Neutrophil (primary cell): ENCODE data around the gene DDRGK1.

Experiments used
- H3K27ac ChIP-seq: fragments of 200-600 bp; sonication (generic); 2 replicates; pipeline ENCODE4 v1.5.1; 2016; ENCODE audit warnings: mild to moderate bottlenecking, moderate library complexity
- H3K27me3 ChIP-seq: fragments of 200-600 bp; sonication (generic); 2 replicates; pipeline ENCODE4 v1.6.0; 2016; ENCODE audit warnings: mild to moderate bottlenecking
- H3K36me3 ChIP-seq: fragments of 200-600 bp; sonication (generic); 2 replicates; pipeline ENCODE4 v1.5.1; 2017
- H3K4me1 ChIP-seq, 2 experiments: fragments of 200-600 bp in 1 of 2; sonication (generic) in 1 of 2; 1 replicate in 1 of 2; 2 replicates in 1 of 2; pipeline versions ENCODE4 v1.5.1 to v1.6.1; 2013 to 2016; ENCODE audit warnings: low read depth in 1 of 2, low read length in 1 of 2, mild to moderate bottlenecking in 1 of 2, moderate library complexity in 1 of 2; ENCODE audit not compliant: control insufficient read depth in 1 of 2, insufficient read depth in 1 of 2
- H3K4me3 ChIP-seq, 2 experiments: fragments of 200-600 bp in 1 of 2; sonication (generic) in 1 of 2; 1 replicate in 1 of 2; 2 replicates in 1 of 2; pipeline ENCODE4 v1.5.1; 2013 to 2016; ENCODE audit warnings: low read depth in 1 of 2, low read length in 1 of 2, mild to moderate bottlenecking in 1 of 2, moderate library complexity in 1 of 2
- H3K9me3 ChIP-seq: fragments of 200-600 bp; sonication (generic); 2 replicates; pipeline ENCODE4 v1.5.1; 2016
- TF ChIP-seq, protein P1 (sequence below): fragments of 200-600 bp; sonication (generic); IDR thresholded peaks from 2 replicates; pipeline ENCODE4 v1.5.1; 2016; ENCODE audit warnings: antibody characterized with exemption

Gene DDRGK1

DNA sequence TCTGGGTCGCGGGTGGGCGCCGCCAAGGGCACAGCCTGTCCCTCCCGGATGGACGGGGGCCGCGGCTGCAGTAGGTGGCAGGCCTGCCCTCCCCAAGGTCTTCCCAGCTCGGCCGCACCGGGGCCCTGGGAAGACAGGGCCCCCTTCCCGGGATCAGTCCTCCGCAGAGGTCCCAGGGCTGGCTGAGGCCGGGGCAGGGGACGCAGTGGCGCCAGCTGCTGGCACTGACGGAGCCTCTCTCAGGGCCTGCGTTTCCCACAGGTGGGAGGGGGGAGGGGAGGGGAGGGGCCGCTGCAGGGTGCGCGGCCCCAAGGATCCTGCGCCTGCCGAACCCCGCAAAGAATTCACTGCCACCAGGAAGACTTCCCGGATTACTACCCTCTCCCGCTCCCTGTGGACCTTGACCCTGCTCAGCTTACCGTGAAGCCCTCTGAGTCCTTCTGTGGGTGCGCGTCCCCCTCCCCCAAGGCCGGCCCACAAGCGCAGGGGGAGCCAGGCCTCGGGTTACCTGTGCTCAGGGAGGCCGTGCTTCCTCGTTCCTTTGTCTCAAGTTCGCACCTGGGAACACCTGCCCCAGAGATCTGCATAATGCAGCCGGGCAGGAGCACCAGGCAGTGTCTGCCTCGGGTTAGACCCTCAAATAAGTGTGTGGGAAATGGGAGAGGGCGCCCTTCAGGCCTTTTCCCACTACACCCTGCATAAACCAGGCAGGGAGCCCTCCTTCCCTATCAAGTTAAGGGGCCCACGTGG lies 36.2 kb downstream of the DDRGK1 start:
- Histone ChIP-seq H3K9me3 (no peaks in the 10 kb centered on the region), H3K4me1 (peaks cover 3 to 9% of the 10 kb centered on the region in 2 experiments), H3K27me3 (peaks cover 95% of the 10 kb centered on the region), H3K27ac (no peak overlapping the region), H3K4me3 (no peak overlapping the region), H3K36me3 (no peaks in the 10 kb centered on the region)
- TF ChIP-seq, protein P1, sequence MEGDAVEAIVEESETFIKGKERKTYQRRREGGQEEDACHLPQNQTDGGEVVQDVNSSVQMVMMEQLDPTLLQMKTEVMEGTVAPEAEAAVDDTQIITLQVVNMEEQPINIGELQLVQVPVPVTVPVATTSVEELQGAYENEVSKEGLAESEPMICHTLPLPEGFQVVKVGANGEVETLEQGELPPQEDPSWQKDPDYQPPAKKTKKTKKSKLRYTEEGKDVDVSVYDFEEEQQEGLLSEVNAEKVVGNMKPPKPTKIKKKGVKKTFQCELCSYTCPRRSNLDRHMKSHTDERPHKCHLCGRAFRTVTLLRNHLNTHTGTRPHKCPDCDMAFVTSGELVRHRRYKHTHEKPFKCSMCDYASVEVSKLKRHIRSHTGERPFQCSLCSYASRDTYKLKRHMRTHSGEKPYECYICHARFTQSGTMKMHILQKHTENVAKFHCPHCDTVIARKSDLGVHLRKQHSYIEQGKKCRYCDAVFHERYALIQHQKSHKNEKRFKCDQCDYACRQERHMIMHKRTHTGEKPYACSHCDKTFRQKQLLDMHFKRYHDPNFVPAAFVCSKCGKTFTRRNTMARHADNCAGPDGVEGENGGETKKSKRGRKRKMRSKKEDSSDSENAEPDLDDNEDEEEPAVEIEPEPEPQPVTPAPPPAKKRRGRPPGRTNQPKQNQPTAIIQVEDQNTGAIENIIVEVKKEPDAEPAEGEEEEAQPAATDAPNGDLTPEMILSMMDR: no peak

DNA sequence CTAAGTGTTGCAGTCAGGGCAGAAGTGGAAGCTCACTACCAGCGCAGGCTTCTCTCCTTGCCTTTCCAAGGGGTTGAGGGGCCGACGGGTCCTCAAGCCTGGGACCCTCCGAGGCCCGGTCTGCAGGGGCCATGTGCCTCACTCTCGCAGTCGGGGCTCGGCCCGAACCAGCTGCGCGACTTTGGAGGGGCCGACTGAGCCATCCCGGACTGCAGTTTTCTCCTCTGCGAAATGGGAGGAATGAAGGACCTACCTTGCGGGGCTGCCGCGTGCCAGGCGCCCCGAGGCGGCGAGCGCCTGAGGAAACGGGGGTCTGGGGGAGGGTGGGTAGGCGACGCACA lies 36.8 kb downstream of the DDRGK1 start:
- H3K4me3 ChIP-seq: no peak overlapping the region

DNA sequence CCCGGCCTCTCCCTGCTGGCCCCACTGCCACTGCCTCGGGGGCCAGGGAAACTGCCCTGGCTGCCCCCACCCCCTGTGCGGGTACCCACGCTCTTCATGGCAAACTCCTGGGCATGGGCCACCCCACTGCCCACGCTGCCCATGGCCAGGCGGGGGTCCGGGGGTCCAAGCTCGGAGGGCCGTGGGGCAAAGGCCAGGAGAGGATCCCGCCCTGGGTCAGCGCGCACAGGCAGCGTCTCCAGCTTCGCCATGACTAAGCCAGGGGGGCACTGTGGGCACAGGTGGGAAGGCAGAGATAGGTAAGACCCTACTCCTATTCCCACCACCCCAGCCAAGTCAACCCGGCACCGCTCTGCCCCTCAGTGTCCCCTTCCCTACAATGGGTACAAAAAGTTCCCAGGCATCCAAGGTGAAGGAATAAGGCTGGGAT lies 37.6 kb downstream of the DDRGK1 start:
- peaks cover 82% of the 10 kb centered on the region for H3K27me3 ChIP-seq
- TF ChIP-seq, protein P1: no peak
- H3K36me3 ChIP-seq: no peaks in the 10 kb centered on the region
- no peak overlapping the region for H3K27ac ChIP-seq
- H3K9me3 ChIP-seq: no peaks in the 10 kb centered on the region
- H3K4me1 ChIP-seq: no peaks in the 10 kb centered on the region
- H3K4me3 ChIP-seq: no peak overlapping the region

More for the DNA sequence above, 36.8 kb downstream of the DDRGK1 start:
- Histone ChIP-seq H3K4me1 (peaks cover 0 to 3% of the 10 kb centered on the region in 2 experiments), H3K27ac (no peak overlapping the region), H3K9me3 (no peaks in the 10 kb centered on the region), H3K27me3 (peaks cover 90% of the 10 kb centered on the region), H3K36me3 (no peaks in the 10 kb centered on the region)
- TF ChIP-seq, protein P1: no peak

DNA sequence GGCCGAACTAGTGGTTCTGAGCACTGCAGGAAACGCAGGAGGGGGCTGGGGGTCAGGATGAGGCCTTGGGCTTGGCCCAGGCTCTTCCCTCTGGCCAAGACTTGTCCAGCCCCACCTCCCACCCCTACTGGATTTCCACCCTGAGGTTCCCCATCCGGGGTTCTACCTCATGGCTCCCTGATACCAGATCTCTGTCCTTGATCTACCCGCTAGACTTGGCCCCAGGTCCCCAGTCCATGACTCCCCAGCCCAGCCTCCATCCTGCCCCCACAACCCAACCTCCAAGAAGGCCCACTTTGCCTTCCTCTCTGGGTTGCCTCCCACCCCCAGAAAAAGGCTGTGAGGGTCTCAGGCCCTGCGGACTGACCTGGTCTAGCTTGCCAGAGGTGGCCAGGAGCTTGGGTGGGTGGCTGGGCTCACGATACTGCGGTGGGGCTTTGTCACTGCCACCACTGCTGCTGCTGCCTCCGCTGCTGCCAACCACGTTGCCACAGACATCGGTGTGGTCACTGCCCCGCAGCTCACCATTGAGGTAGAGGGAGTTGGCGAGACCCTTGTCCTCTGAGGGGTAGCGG lies 38.1 kb downstream of the DDRGK1 start:
- Histone ChIP-seq H3K4me3 (no peak overlapping the region), H3K36me3 (no peaks in the 10 kb centered on the region), H3K27me3 (peaks cover 77% of the 10 kb centered on the region), H3K4me1 (no peaks in the 10 kb centered on the region), H3K9me3 (no peaks in the 10 kb centered on the region), H3K27ac (no peak overlapping the region)
- TF ChIP-seq, protein P1: no peak

DNA sequence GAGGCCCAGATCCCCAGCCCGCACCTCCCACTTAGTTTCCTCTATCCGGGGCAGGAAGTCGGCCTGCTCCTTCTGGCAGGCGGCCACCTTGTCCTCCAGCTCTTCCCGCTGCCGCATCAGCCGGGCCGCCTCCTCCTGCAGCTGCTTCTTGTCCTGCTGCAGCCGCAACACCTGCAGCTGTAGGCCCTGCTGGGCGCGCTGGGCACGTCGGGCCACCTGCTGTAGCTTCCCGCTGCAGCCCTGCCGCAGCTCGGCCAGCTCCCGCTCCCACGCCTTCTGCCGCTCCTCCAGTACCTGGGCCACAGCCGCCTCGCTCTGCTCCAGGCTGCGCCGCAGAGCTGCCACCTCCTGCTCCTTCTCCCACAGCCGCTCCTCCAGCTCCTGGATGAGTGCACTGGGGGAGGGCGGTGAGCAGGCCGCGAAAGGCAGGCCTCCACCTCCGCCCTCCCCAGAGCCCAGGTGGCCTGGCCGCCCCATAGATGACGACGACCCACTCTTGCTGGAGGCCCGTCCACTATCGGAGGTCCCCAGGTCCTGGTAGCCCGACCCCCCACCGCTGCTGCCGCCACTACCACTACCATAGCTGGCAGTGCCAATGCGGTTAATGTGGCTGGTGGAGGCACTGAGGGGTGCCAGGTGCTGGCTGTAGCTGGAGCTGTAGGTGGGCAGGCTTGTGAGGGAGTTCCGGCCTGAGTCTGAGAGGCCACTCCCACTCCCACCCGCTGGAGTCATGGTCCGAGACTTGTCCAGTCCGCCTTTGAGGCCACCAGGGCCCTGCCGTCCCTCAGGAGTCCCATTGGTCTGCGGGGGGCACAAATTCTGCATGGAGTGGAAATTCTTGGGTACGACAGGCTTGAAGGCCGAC lies 38.8 kb downstream of the DDRGK1 start:
- Histone ChIP-seq H3K27me3 (peaks cover 70% of the 10 kb centered on the region), H3K4me1 (no peaks in the 10 kb centered on the region), H3K27ac (no peak overlapping the region), H3K9me3 (no peaks in the 10 kb centered on the region), H3K4me3 (no peak overlapping the region), H3K36me3 (no peaks in the 10 kb centered on the region)
- TF ChIP-seq, protein P1: no peak
